MM.1S (cell line): ENCODE measurements around the gene CTNNAL1.

ENCODE experiments used
- CTCF ChIP-seq: fragments of 300-600 bp; sonication (generic); IDR thresholded peaks from 2 replicates; pipeline ENCODE4 v1.5.1; 2016; ENCODE audit warnings: antibody characterized with exemption, low read length, mixed read lengths
- EZH2 ChIP-seq: fragments of 300-600 bp; sonication (generic); optimal IDR thresholded peaks from 2 replicates; pipeline ENCODE3; 2017; ENCODE audit warnings: low read depth, mild to moderate bottlenecking, antibody characterized with exemption, low read length, mixed read lengths
- EZH2phosphoT487 ChIP-seq: fragments of 300-600 bp; sonication (generic); IDR thresholded peaks from 2 replicates; pipeline ENCODE4 v1.6.1; 2018; ENCODE audit warnings: antibody characterized with exemption, low read length

GRCh38 chr9:109050444-109050843 is 37.1 kb upstream of the CTNNAL1 start:
- TF ChIP-seq CTCF (no peak), EZH2 (no peak), EZH2phosphoT487 (no peak)
